HepG2 (cell line): Measurements from ENCODE around the gene WDR27. TPM values are rescaled to one million over a fixed set of nuclear protein-coding genes. Genes with fewer than 3 reads are reported as not detected.

Experiments used
- ATAC-seq: fragments of 200-7000 bp; cut with Tn5 transposase; 3 replicates; pipeline ENCODE4 v1.9.1; 2020; ENCODE audit warnings: mild to moderate bottlenecking, moderate library complexity
- BruUV-seq: library from RNA; stranded (reverse); fragments of 400-500 nt; replicated peaks from 2 replicates; lab custom pipeline; 2021; lab: Mats Ljungman, UMichigan
- CTCF ChIA-PET: fragments of 300-600 bp; formaldehyde crosslinking; extraction: SDS; loops from one replicate; lab custom pipeline; 2021; ENCODE audit warnings: low total read pairs, inconsistent platforms, low intra/inter-chr PET ratio; lab: Yijun Ruan, JAX
- POLR2A ChIA-PET: fragments of 350-600 bp; sonication (Branson Sonifier 250); formaldehyde crosslinking; loops from one replicate; lab custom pipeline; 2020; ENCODE audit warnings: antibody characterized with exemption, inconsistent platforms; lab: Yijun Ruan, JAX
- DNase-seq: peaks from one replicate; pipeline ENCODE4 v3.0.0-alpha.2; 2015; ENCODE audit warnings: low spot score
- FAIRE-seq: peaks from 3 replicates; lab custom pipeline; 2011; peaks lifted over from hg19 to GRCh38; lab: Jason Lieb, UNC
- H2AFZ ChIP-seq: one replicate; pipeline ENCODE4 v1.6.1; 2011; ENCODE audit warnings: low read length, inconsistent platforms
- H3K27ac ChIP-seq: fragments of 300-600 bp; 3 replicates; pipeline ENCODE4 v1.8.0; 2011; ENCODE audit warnings: mixed run types, mild to moderate bottlenecking, mixed read lengths, low read length, inconsistent platforms; ENCODE audit not compliant: insufficient read depth; ENCODE audit errors: extremely low read length
- H3K27me3 ChIP-seq, 2 experiments: fragments of 200-600 bp in 1 of 2; 2 replicates in 1 of 2; 3 replicates in 1 of 2; pipeline versions ENCODE4 v1.6.0 to v1.8.0; 2011; ENCODE audit warnings: low read length in 2 of 2, mild to moderate bottlenecking in 2 of 2, moderate library complexity in 2 of 2, inconsistent platforms in 1 of 2; ENCODE audit not compliant: insufficient read depth in 2 of 2, control insufficient read depth in 1 of 2
- H3K36me3 ChIP-seq, 2 experiments: fragments of 200-600 bp in 1 of 2; replicated peaks in 1 of 2; 2 replicates in 1 of 2; 3 replicates in 1 of 2; pipeline versions ENCODE4 v1.5.1 to v1.8.0; 2011; ENCODE audit warnings: low read length in 2 of 2, inconsistent platforms in 1 of 2; ENCODE audit not compliant: insufficient read depth in 2 of 2, control insufficient read depth in 1 of 2
- H3K4me1 ChIP-seq: 2 replicates; pipeline ENCODE4 v1.5.1; 2012; ENCODE audit warnings: low read length, inconsistent platforms; ENCODE audit not compliant: insufficient read depth
- H3K4me2 ChIP-seq: 2 replicates; pipeline ENCODE4 v1.6.0; 2011; ENCODE audit warnings: low read depth, low read length, inconsistent platforms
- H3K4me3 ChIP-seq, 3 experiments: fragments of 200-600 bp in 1 of 3; sonication (generic), shearing (Covaris generic) in 1 of 3; replicated peaks in 1 of 3; 2 replicates each; pipeline ENCODE4 v1.5.1; 2011 to 2016; ENCODE audit warnings: low read length in 3 of 3, inconsistent platforms in 2 of 3, low read depth in 2 of 3, mild to moderate bottlenecking in 2 of 3, control low read depth in 1 of 3, mixed read lengths in 1 of 3; ENCODE audit not compliant: insufficient read depth in 1 of 3
- H3K79me2 ChIP-seq: one replicate; pipeline ENCODE4 v1.6.1; 2011; ENCODE audit warnings: low read length, inconsistent platforms; ENCODE audit not compliant: insufficient read depth
- H3K9ac ChIP-seq: 2 replicates; pipeline ENCODE4 v1.6.0; 2011; ENCODE audit warnings: mild to moderate bottlenecking, low read depth, low read length, inconsistent platforms; ENCODE audit not compliant: insufficient read depth
- H3K9me3 ChIP-seq: 2 replicates; pipeline ENCODE4 v1.5.1; 2012; ENCODE audit warnings: mild to moderate bottlenecking, low read length
- H4K20me1 ChIP-seq: 2 replicates; pipeline ENCODE4 v1.6.0; 2011; ENCODE audit warnings: inconsistent platforms, mild to moderate bottlenecking, low read length, moderate library complexity; ENCODE audit not compliant: insufficient read depth
- ATAD3A ChIP-seq: sonication (generic); formaldehyde crosslinking; IDR thresholded peaks from 2 replicates; pipeline ENCODE4 v1.4.0; 2020; ENCODE audit warnings: missing genetic modification reagents
- BRCA1 ChIP-seq: sonication (generic); formaldehyde crosslinking; IDR thresholded peaks from 2 replicates; pipeline ENCODE4 v1.4.0; 2020; ENCODE audit warnings: missing genetic modification reagents
- EHMT2 ChIP-seq: fragments of 200-600 bp; sonication (generic); IDR thresholded peaks from 2 replicates; pipeline ENCODE4 v1.7.0; 2017; ENCODE audit warnings: antibody characterized with exemption, low read depth, low read length, borderline replicate concordance
- HOXA9 ChIP-seq: sonication (generic); formaldehyde crosslinking; IDR thresholded peaks from 2 replicates; pipeline ENCODE4 v1.8.1; 2022; ENCODE audit warnings: missing genetic modification reagents, mild to moderate bottlenecking, moderate library complexity, borderline replicate concordance
- NR1H2 ChIP-seq: sonication (generic); formaldehyde crosslinking; IDR thresholded peaks from 2 replicates; pipeline ENCODE4 v1.8.1; 2022; ENCODE audit warnings: low read depth, missing genetic modification reagents, borderline replicate concordance
- SIN3A ChIP-seq: IDR thresholded peaks from 2 replicates; pipeline ENCODE4 v1.6.1; 2011; ENCODE audit warnings: low read depth, mild to moderate bottlenecking, control low read depth, low read length, borderline replicate concordance
- TBX3 ChIP-seq: fragments of 450-650 bp; IDR thresholded peaks from 2 replicates; pipeline ENCODE4 v1.6.1; 2017; ENCODE audit warnings: antibody characterized with exemption, mild to moderate bottlenecking, inconsistent platforms, borderline replicate concordance
- TOE1 ChIP-seq: sonication (generic); formaldehyde crosslinking; IDR thresholded peaks from 2 replicates; pipeline ENCODE4 v1.4.0; 2020; ENCODE audit warnings: mild to moderate bottlenecking, missing genetic modification reagents
- TOPORS ChIP-seq: sonication (generic); formaldehyde crosslinking; IDR thresholded peaks from 2 replicates; pipeline ENCODE4 v1.8.0; 2023; ENCODE audit warnings: mild to moderate bottlenecking, missing genetic modification reagents
- ZBTB20 ChIP-seq: sonication (generic); formaldehyde crosslinking; IDR thresholded peaks from 2 replicates; pipeline ENCODE4 v1.8.1; 2023; ENCODE audit warnings: missing genetic modification reagents, low read depth, mild to moderate bottlenecking, borderline replicate concordance
- ZC3H13 ChIP-seq: sonication (generic); formaldehyde crosslinking; IDR thresholded peaks from 2 replicates; pipeline ENCODE4 v1.8.1; 2023; ENCODE audit warnings: mild to moderate bottlenecking, missing genetic modification reagents, moderate library complexity
- ZKSCAN5 ChIP-seq: sonication (generic); formaldehyde crosslinking; IDR thresholded peaks from 2 replicates; pipeline ENCODE4 v1.5.1; 2020; ENCODE audit warnings: mild to moderate bottlenecking, missing genetic modification reagents
- ZNF777 ChIP-seq: sonication (generic); formaldehyde crosslinking; IDR thresholded peaks from 2 replicates; pipeline ENCODE4 v1.4.0; 2020; ENCODE audit warnings: missing genetic modification reagents
- ZNF891 ChIP-seq: sonication (generic); formaldehyde crosslinking; IDR thresholded peaks from 2 replicates; pipeline ENCODE4 v1.5.0; 2020; ENCODE audit warnings: mild to moderate bottlenecking, missing genetic modification reagents
- WGBS: methylation state at CpG from one replicate; pipeline ENCODE4 v1.1.6; 2017; ENCODE audit warnings: low lambda C conversion rate; 5-methylcytosine and 5-hydroxymethylcytosine counted together
- in situ Hi-C: cut with HindIII; loops from 2 replicates; pipeline ENCODE4 v1.10.0; 2017; ENCODE audit warnings: low pct_unique_long_range_greater_than_20kb; ENCODE audit not compliant: extremely low pct_ligation_motif_present
- intact Hi-C: fragments of 100-400 bp; cut with micrococcal nuclease; formaldehyde crosslinking; loops from one replicate; pipeline ENCODE4 v1.10.0; 2022; ENCODE audit not compliant: unreplicated experiment
- polyA plus RNA-seq, 8 experiments: library from polyadenylated mRNA; depleted of rRNA in 3 of 8; stranded (reverse) in 7 of 8; unstranded in 1 of 8; fragments of >200 nt; fragmentation: Illumina TruSeq in 4 of 8; extraction: Trizol in 4 of 8; gene quantifications; 2 replicates each; pipeline versions ENCODE4 v1.2.1 to v1.2.3, GENCODE V29; 2011 to 2016; ENCODE audit warnings: low read depth in 4 of 8, missing spikeins in 1 of 8, mixed read lengths in 1 of 8; ENCODE audit not compliant: insufficient read depth in 1 of 8
- total RNA-seq, 5 experiments: library from RNA; depleted of rRNA; stranded (reverse); fragments of >200 nt; fragmentation: Illumina TruSeq; extraction: Trizol; gene quantifications; 2 replicates each; pipeline ENCODE4 v1.2.3, GENCODE V29; 2016; ENCODE audit warnings: low read depth in 1 of 5
- TF ChIP-seq, protein P1 (sequence below): sonication (generic); formaldehyde crosslinking; conservative IDR thresholded peaks from 2 replicates; pipeline ENCODE4 v1.8.1; 2023; ENCODE audit warnings: missing genetic modification reagents
- TF ChIP-seq, protein P2 (sequence below): conservative IDR thresholded peaks from 2 replicates; pipeline ENCODE4 v1.6.1; 2018; ENCODE audit warnings: missing genetic modification reagents
- TF ChIP-seq, protein P3 (sequence below): sonication (generic); formaldehyde crosslinking; conservative IDR thresholded peaks from 2 replicates; pipeline ENCODE4 v1.8.0; 2022; ENCODE audit warnings: missing genetic modification reagents
- TF ChIP-seq, protein P4 (sequence below): sonication (generic); formaldehyde crosslinking; IDR thresholded peaks from 2 replicates; pipeline ENCODE4 v1.5.1; 2020; ENCODE audit warnings: missing genetic modification reagents, mild to moderate bottlenecking, borderline replicate concordance

The WDR27 gene
- total and polyA plus RNA-seq, 2 of the 13 experiments (the other 11 are each of a cell fraction or from before 2014, with no cell fraction given): 34.1 to 80.3 TPM

DNA sequence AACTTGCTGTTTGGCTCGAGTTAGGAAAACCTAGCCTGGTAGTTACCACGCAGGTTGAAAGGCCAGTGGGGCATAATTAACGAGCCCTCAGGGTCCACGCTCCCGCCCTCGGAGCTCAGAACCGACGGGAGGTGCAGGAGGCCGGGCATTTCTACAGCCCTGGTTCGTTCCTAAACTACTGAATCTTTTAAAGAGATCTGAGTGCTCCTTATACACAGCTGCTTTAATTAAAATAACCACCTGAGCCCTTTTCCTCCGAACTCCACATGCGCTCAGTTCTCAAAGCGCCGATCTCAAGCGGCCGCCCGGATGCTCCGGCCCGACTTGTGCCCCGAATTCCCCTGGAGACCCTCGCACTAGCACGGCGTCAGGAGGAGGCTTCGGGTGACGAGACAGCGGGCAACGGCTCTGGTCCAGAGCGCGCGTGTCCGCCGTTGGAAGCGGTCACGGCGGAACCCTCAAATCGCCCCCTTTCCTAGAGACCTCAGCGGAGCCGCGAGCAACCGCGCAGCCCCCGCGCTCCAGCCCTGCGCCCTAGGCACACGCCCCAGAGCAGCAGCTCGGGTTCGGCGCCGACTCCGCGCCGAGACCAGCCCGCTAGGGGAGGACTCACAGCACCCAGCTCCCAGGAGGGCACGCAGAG is 397 bp downstream of the WDR27 start:
- WGBS: 1% methylated on average over 37 of the region's 54 CpGs
- no peaks in the 10 kb centered on the region for H3K9me3 ChIP-seq
- intact Hi-C loops: loop anchor here (5.0 to 10.0 kb wide), 3 partner anchors 606 to 851 kb away; partner anchors contain the start of genes FAM120B, PSMB1 and TBP
- BruUV-seq: TSS peak; percentile 75
- peak overlapping the region; percentile 99 for H3K9ac ChIP-seq
- DNase-seq (no peak), ATAC-seq (peak; percentile 67), FAIRE-seq (no peak)
- peak overlapping the region; percentile 82 to 98 (median 87) for H3K4me3 ChIP-seq
- H3K27ac ChIP-seq: peak overlapping the region; percentile 93
- H3K4me1 ChIP-seq: peaks cover 45% of the 10 kb centered on the region
- in situ Hi-C loops: no loop called here
- ChIA-PET CTCF (no interaction called here), POLR2A (interaction anchor here (0.7 to 7.6 kb wide), 15 partner anchors 8 to 852 kb away, joined by 3 to 81 read pairs (median 8); partner anchors contain the start of genes DYNLT2, ERMARD, PHF10 and PSMB1)
- no peaks in the 10 kb centered on the region; a peak in 1 of 5 replicates for H3K27me3 ChIP-seq
- peak overlapping the region; percentile 74 for H3K4me2 ChIP-seq
- H2AFZ ChIP-seq: no peak overlapping the region
- peaks cover 24% of the 10 kb centered on the region for H4K20me1 ChIP-seq
- H3K79me2 ChIP-seq: peaks cover 57% of the 10 kb centered on the region
- H3K36me3 ChIP-seq: peaks cover 1 to 9% of the 10 kb centered on the region in 2 experiments; a peak in 3 of 5 replicates
- TF ChIP-seq ZBTB20 (CRISPR knock-in tag): no peak
- no peak for TF ChIP-seq SIN3A
- TF ChIP-seq ATAD3A (CRISPR knock-in tag): 0 out of 2 replicates have a peak, but pooled peaks have one; percentile 22
- TF ChIP-seq ZNF777: peak; percentile 64
- peak; percentile 70 for TF ChIP-seq ZNF891 (CRISPR knock-in tag)
- TF ChIP-seq TOE1: peak; percentile 39; the same call in 1 of the 2 replicates
- TF ChIP-seq, protein P1, sequence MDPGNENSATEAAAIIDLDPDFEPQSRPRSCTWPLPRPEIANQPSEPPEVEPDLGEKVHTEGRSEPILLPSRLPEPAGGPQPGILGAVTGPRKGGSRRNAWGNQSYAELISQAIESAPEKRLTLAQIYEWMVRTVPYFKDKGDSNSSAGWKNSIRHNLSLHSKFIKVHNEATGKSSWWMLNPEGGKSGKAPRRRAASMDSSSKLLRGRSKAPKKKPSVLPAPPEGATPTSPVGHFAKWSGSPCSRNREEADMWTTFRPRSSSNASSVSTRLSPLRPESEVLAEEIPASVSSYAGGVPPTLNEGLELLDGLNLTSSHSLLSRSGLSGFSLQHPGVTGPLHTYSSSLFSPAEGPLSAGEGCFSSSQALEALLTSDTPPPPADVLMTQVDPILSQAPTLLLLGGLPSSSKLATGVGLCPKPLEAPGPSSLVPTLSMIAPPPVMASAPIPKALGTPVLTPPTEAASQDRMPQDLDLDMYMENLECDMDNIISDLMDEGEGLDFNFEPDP (CRISPR knock-in tag): no peak
- TF ChIP-seq BRCA1 (CRISPR knock-in tag): no peak
- TF ChIP-seq HOXA9 (CRISPR knock-in tag): no peak
- TF ChIP-seq, protein P2, sequence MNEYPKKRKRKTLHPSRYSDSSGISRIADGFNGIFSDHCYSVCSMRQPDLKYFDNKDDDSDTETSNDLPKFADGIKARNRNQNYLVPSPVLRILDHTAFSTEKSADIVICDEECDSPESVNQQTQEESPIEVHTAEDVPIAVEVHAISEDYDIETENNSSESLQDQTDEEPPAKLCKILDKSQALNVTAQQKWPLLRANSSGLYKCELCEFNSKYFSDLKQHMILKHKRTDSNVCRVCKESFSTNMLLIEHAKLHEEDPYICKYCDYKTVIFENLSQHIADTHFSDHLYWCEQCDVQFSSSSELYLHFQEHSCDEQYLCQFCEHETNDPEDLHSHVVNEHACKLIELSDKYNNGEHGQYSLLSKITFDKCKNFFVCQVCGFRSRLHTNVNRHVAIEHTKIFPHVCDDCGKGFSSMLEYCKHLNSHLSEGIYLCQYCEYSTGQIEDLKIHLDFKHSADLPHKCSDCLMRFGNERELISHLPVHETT (CRISPR knock-in tag): no peak
- TF ChIP-seq EHMT2: no peak
- TF ChIP-seq, protein P3, sequence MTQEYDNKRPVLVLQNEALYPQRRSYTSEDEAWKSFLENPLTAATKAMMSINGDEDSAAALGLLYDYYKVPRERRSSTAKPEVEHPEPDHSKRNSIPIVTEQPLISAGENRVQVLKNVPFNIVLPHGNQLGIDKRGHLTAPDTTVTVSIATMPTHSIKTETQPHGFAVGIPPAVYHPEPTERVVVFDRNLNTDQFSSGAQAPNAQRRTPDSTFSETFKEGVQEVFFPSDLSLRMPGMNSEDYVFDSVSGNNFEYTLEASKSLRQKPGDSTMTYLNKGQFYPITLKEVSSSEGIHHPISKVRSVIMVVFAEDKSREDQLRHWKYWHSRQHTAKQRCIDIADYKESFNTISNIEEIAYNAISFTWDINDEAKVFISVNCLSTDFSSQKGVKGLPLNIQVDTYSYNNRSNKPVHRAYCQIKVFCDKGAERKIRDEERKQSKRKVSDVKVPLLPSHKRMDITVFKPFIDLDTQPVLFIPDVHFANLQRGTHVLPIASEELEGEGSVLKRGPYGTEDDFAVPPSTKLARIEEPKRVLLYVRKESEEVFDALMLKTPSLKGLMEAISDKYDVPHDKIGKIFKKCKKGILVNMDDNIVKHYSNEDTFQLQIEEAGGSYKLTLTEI (CRISPR knock-in tag): no peak
- TF ChIP-seq TOPORS (CRISPR knock-in tag): no peak
- TF ChIP-seq ZKSCAN5 (CRISPR knock-in tag): no peak
- no peak for TF ChIP-seq NR1H2
- TF ChIP-seq, protein P4, sequence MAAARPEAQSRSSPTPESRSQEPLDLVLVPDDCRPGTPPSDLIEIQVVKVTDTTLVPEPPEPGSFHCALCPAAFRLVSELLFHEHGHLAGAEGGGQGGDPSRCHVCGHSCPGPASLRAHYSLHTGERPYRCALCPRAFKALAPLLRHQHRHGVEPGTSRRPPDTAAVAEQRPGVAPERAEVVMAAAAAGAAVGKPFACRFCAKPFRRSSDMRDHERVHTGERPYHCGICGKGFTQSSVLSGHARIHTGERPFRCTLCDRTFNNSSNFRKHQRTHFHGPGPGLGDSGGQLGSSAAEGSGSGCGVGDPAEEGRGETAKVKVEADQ: peak; percentile 82
- TF ChIP-seq ZC3H13 (CRISPR knock-in tag): no peak
- TF ChIP-seq TBX3: no peak
